ENCODE results near the gene MDM2. TPM values are rescaled to one million over a fixed set of nuclear protein-coding genes. Genes with fewer than 3 reads are reported as not detected.

The MDM2 gene
- total RNA-seq, 2 donors from 2014 or later: 102 to 137 TPM

- Histone ChIP-seq H3K36me3 (ENCODE audit: control insufficient read depth, insufficient read depth, low read length) (no peaks in the 10 kb centered on the region), H3K9ac (ENCODE audit: extremely low read depth, low read length, poor library complexity, severe bottlenecking) (no peak overlapping the region), H3K4me1 (ENCODE audit: control insufficient read depth, insufficient read depth, low read length) (peaks cover 6% of the 10 kb centered on the region), H3K27me3 (ENCODE audit: control insufficient read depth, insufficient read depth, low read length, poor library complexity, severe bottlenecking) (no peaks in the 10 kb centered on the region), H3K27ac (ENCODE audit: low read depth, low read length) (no peak overlapping the region), H3K9me3 (ENCODE audit: control insufficient read depth, low read length) (no peaks in the 10 kb centered on the region), H3K4me3 (ENCODE audit: low read length) (no peak overlapping the region)
- Mint-ChIP-seq H3K36me3 (ENCODE audit: low read depth) (no peaks in the 10 kb centered on the region), H3K27ac (no peak overlapping the region), H3K9me3 (no peaks in the 10 kb centered on the region), H3K27me3 (ENCODE audit: insufficient read depth) (no peaks in the 10 kb centered on the region), H3K4me1 (peaks cover 3% of the 10 kb centered on the region), H3K4me3 (no peak overlapping the region)
- TF ChIP-seq CTCF (conservative IDR thresholded peaks at IDR 0.05): no peak
- DNase-seq: no peak
- WGBS, 2 experiments (ENCODE audit: insufficient coverage in 1 of 2, insufficient read length in 1 of 2): 89 to 93% methylated on average over 3 of the region's 3 CpGs
Observed at GRCh38 chr12:68893741-68894140, 85.8 kb downstream of the MDM2 start.

GRCh38 chr12:68894276-68894855, 86.4 kb downstream of the MDM2 start:
- no peaks in the 10 kb centered on the region for H3K36me3 ChIP-seq (ENCODE audit: control insufficient read depth, insufficient read depth, low read length)
- no peak for DNase-seq
- H3K4me3 Mint-ChIP-seq: no peak overlapping the region
- no peak overlapping the region for H3K27ac ChIP-seq (ENCODE audit: low read depth, low read length)
- H3K9me3 ChIP-seq (ENCODE audit: control insufficient read depth, low read length): no peaks in the 10 kb centered on the region
- H3K4me3 ChIP-seq (ENCODE audit: low read length): no peak overlapping the region
- no peak for TF ChIP-seq CTCF (conservative IDR thresholded peaks at IDR 0.05)
- H3K27ac Mint-ChIP-seq: no peak overlapping the region
- peaks cover 3% of the 10 kb centered on the region for H3K4me1 Mint-ChIP-seq
- H3K9me3 Mint-ChIP-seq: no peaks in the 10 kb centered on the region
- no peaks in the 10 kb centered on the region for H3K27me3 Mint-ChIP-seq (ENCODE audit: insufficient read depth)
- H3K27me3 ChIP-seq (ENCODE audit: control insufficient read depth, insufficient read depth, low read length, poor library complexity, severe bottlenecking): no peaks in the 10 kb centered on the region
- 89 to 94% methylated on average over 6 to 7 of the region's 7 CpGs for WGBS, 2 experiments (ENCODE audit: insufficient coverage in 1 of 2, insufficient read length in 1 of 2)
- H3K36me3 Mint-ChIP-seq (ENCODE audit: low read depth): no peaks in the 10 kb centered on the region
- no peak overlapping the region for H3K9ac ChIP-seq (ENCODE audit: extremely low read depth, low read length, poor library complexity, severe bottlenecking)
- H3K4me1 ChIP-seq (ENCODE audit: control insufficient read depth, insufficient read depth, low read length): peaks cover 6% of the 10 kb centered on the region

- 93% methylated on average over 4 of the region's 4 CpGs; no CpG with 5 or more reads in 1 of the 2 experiments for WGBS, 2 experiments (ENCODE audit: insufficient coverage in 1 of 2, insufficient read length in 1 of 2)
- no peaks in the 10 kb centered on the region for H3K27me3 Mint-ChIP-seq (ENCODE audit: insufficient read depth)
Observed at GRCh38 chr12:68896881-68897540, 89.0 kb downstream of the MDM2 start.

More at GRCh38 chr12:68896881-68897540, 89.0 kb downstream of the MDM2 start:
- H3K9ac ChIP-seq (ENCODE audit: extremely low read depth, low read length, poor library complexity, severe bottlenecking): no peak overlapping the region
- H3K27ac Mint-ChIP-seq: no peak overlapping the region
- H3K4me3 Mint-ChIP-seq: no peak overlapping the region
- no peaks in the 10 kb centered on the region for H3K36me3 ChIP-seq (ENCODE audit: control insufficient read depth, insufficient read depth, low read length)
- no peak overlapping the region for H3K4me3 ChIP-seq (ENCODE audit: low read length)
- H3K27ac ChIP-seq (ENCODE audit: low read depth, low read length): no peak overlapping the region
- H3K9me3 ChIP-seq (ENCODE audit: control insufficient read depth, low read length): no peaks in the 10 kb centered on the region
- TF ChIP-seq CTCF (conservative IDR thresholded peaks at IDR 0.05): no peak
- no peaks in the 10 kb centered on the region for H3K9me3 Mint-ChIP-seq
- H3K36me3 Mint-ChIP-seq (ENCODE audit: low read depth): no peaks in the 10 kb centered on the region
- H3K27me3 ChIP-seq (ENCODE audit: control insufficient read depth, insufficient read depth, low read length, poor library complexity, severe bottlenecking): no peaks in the 10 kb centered on the region
- no peaks in the 10 kb centered on the region for H3K4me1 Mint-ChIP-seq
- no peaks in the 10 kb centered on the region for H3K4me1 ChIP-seq (ENCODE audit: control insufficient read depth, insufficient read depth, low read length)
- DNase-seq: no peak

Data from endodermal cell (in vitro differentiated cells).